A172 (cell line): ENCODE data around the gene OSBPL10. TPM values are rescaled to one million over a fixed set of nuclear protein-coding genes. Genes with fewer than 3 reads are reported as not detected.
"Not testable (repeated sequence)": the region's sequence is repeated elsewhere in the genome, so short reads cannot be mapped to it uniquely, and the experiment has no call there.

Experiments used
- DNase-seq: peaks from one replicate; pipeline ENCODE4 v3.0.0-alpha.2; 2015; ENCODE audit warnings: low spot score
- total RNA-seq: library from RNA; depleted of rRNA; stranded (reverse); fragments of >200 nt; shearing (Covaris generic); gene quantifications from 2 replicates; pipeline ENCODE4 v1.2.3, GENCODE V29; 2014

Gene OSBPL10
- total RNA-seq, 1 experiment from 2014 or later = 24.2 TPM

DNA sequence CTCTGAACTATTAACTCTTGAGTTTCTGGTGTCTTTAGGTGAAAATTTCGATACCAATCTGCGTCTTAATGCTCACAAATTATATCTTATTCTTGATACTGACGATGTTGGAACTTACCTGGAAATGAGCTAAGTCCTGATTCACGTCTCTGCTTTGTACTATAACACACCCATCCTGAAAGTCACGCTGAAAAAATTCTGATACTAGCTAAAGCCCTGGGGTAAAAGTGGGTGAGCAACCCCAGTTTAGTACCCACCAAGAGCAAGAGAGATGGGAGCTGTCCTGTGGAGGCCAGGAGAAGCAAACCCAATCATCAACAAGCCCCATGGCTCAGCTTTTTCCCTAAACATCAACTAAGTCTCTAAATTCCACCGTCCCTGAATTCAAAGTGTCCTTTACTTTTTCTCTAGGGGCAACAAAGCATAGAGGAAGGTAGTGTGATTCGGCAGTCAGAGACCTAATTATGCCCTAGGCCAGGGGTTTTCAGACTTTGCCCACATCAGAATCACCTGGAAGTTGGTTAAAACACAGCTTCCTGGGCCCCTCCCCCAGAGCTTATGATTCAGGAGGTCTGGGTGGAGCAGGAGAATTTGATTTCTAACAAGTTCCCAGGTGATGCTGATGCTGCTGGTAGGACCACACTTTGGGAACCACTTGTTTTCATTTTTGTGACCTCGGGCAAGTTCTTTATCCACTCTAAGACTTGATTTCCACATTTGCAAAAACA is 90.2 kb downstream of the OSBPL10 start:
- DNase-seq = no peak

DNA sequence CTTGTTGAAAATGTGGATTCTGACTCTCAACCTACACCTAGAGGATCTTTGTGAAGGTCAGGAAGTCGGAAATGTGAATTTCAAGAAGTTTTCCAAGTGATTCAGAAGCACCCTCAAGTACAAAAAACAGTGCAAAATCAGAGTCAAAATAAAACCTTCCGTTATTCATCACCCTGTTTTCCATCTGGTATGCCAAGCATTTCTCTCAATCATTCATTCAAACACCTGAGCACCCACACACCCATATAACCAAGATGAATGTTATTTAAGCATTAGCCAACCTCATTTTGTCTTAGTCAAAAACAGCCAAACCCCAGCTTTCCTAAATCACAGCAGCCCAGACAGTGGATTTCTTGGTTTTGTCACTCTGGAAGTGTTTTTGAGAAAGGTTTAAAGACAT is 91.1 kb downstream of the OSBPL10 start:
- DNase-seq = no peak

DNA sequence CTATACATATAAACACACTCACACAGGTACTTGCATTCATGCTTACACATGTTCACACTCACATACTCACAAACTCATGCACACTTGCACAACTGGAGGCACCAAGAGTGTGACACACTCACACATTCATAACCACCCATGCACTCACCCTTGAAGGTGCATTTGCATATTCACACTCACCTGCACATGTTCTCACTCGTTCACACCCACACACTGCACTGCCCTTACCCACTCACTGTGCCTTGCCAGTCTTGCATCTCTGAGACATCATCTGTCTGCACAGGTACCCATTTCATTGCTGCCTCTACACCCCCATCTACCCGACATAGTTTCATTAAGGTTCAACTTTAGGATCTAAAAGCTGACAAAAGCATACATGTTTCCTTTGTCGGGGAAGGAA is 95.8 kb downstream of the OSBPL10 start:
- DNase-seq = no peak

DNA sequence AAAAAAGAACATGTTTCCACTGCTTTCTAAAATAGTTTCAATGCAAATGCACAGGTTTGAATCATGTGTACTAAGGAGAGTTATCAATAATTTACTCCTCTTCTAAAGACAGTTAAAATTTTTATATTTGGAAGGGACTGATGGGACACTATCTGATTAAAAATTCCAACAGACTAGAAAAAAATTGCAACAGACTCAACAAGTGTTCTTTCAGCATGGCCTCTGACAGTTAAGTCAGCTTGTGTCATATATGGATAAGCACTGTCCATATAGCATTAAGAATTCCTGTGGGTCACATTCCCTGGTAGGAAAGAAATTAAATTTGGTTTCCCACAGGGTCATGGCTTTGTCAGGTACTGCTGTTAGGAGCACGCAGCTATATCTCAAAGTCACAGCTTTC is 96.8 kb downstream of the OSBPL10 start:
- no peak for DNase-seq

DNA sequence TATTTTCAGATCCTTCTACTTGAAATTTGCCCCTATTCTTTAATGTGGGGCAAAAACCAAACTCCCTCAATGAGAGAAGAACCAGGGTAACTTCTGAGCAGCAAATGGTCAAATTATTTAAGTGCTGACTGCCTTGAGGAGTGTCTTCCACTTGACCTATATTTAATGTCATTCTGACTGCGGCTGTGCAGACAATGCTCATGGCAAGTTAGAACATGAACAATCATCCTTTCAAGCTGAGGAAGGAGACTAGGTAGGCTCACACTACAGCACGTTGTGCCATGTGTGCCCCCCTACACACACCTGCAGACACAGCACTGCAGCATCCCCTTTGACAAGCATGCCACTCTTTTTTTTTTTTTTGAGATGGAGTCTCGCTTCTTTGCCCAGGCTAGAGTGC is 98.2 kb downstream of the OSBPL10 start:
- no peak for DNase-seq

DNA sequence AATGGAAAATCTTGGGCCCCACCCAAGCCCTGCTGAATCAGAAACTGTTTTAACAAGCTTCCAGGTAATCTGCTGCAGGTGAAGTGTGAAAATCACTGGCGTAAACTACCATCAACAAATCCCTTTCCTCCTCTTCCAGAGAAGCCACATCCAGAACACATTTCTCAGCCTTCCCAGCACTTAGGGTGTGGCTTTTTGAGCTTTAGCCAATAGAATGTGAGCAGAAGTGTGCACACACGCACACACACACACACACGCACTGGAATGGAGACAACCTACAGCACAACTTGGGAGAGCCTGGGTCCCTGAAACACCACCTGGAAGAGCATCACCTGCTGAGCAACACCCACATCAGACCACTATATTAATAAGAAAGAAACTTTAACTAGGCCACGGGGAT is 98.6 kb downstream of the OSBPL10 start:
- DNase-seq = no peak

DNA sequence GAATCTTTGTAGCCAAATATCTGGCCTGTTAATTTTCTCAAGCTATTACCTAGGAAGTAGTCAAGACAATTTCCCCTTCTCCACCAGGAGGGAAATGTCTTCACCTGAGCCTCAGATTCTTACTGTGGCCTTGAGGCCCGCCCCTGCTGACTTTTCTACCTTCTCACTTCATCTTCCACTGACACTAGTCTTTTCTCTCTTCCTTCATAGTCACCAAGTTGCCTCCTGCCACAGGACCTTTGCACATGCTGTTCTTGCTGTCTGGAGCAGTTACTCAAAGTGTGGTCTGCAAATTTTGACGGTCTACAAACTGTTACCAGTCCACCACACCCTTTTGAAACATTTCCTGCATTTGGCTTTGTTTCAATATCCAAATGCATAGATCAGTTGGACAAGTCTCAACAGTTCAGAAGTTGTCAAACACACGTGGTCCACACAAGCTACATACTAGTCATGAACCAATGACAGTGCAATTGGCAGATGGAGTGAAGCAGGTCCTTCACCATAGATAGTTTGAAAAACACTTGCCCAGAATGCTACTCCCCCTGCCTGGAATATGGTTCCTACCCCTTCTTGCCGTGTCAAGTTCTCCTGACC is 100.5 kb downstream of the OSBPL10 start:
- no peak for DNase-seq

DNA sequence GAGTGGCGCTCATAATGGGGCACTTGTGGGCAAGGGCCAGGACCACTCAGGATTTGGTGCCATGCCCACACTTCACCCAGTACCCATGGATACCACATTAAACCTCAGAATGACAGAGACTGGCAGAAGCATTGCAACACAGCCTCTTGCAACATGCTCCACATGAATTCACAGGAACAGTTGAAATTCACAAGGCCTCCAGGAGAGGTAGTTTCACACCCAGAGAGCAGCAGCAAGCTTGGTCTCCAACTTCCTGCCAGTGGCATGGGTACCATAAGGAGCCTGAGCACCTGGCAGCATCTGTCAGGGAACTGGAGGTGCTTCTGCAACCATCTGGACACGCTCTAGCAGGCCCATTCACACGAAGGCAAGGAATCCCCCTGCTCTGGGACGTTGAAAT is 101.0 kb downstream of the OSBPL10 start:
- no peak for DNase-seq

DNA sequence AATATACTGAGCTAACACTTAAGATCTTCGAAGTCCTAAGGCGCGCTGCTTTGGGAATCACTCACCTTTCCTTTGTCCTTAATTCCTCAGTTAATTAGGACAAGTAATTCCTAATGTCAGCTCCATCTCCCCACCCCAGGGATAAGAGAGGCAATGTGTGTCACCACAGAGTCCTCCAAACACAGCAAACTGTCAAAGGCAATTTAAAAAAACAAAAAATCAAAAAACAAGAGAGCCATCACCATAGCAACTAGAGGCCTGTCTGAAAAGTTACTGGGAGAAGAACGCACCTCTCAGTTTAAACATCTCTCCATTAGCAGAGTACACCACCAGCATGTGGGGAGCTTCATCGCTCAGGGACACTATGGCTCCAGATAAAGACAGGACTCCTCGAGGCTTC is 101.7 kb downstream of the OSBPL10 start:
- no peak for DNase-seq

DNA sequence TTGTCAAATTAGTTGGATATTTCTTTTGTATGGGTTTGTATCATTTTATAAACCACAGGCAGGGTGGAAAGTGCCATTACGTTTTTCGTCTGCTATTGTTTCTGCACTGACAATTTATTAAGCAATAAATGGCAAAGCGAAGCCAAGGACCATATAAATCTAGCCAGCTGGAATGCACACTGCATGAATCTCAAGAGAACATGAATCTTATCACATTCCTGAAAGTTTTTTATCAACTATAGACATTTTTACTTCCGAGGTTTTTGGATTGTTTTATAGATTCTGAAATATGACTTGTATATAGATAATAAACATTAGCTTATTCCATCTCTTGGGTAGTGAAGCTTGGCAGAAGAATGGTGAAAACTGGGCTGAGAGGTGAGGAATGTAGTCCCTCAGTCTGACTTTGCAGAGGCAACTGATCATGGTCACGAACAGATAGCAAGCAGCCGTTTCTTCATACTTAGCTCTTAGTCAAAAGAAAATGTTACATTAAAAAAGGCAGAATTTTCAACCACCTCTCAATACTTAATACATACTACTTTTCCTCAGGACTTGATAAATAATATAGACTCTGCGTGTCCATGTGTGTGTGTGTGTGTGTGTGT is 102.7 kb downstream of the OSBPL10 start:
- DNase-seq = no peak

DNA sequence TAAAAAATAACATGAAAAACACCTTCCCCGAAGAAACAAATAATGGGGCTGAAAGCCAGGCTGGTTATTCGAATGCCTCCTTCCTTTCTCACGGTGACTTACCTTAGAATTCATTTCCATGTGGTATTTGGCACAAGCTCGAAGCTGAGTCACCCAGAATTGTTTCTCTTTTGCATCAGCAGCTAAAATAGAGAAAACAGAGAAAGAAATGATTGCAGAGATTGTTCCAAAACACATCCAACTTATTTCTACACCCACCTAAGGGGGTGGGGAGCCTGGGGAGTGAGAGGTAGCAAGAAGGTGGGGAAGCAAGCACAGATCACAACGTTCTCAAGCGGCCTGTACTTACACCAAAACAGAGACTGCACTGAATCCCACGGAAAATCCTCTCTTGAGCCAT is 104.7 kb downstream of the OSBPL10 start:
- DNase-seq = peak; percentile 60

DNA sequence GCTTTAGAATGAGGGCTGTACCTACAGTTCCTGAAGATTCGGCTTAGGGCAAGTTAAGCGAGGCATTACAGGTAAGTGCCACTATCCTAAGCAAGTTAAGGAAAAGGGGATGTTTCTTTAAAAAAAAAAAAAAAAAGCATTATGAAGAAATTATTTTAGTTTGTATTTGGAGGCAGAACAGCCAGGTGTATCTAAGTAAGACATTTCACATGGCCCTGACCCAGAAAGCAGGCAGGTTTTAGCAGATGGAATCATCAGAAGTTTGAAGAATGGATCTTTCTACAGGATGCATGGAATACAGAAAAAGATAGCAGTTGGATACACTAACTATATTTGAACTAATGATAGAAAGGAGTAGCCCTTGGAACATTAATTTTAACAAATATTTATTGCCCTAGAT is 105.6 kb downstream of the OSBPL10 start:
- DNase-seq = no peak

DNA sequence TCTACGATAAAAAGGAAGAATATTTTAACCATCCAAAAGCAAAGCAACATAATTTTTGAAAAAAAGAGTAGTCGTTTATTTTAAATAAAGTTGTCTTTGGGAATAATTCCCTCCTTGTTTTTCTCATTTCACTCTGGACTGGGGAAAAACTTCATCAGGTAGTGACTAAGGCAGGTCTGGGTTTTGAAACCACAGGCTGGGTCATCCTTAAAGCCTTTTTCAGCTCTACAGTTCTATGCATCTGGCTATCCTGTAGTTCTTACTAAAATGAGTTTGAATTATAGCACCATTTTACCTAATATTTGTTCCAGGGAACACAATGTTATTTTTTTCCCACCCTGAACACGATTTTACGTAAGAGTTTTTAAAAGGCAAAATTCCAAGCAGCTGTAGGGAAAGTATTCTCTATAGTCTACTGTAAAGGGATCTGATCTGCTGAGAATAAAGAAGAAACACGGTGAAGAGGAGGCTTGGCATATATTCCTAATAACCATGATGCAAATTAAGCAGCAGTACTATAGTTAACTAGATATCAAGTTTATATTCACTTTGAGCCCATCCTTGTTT is 107.7 kb downstream of the OSBPL10 start:
- no peak for DNase-seq

DNA sequence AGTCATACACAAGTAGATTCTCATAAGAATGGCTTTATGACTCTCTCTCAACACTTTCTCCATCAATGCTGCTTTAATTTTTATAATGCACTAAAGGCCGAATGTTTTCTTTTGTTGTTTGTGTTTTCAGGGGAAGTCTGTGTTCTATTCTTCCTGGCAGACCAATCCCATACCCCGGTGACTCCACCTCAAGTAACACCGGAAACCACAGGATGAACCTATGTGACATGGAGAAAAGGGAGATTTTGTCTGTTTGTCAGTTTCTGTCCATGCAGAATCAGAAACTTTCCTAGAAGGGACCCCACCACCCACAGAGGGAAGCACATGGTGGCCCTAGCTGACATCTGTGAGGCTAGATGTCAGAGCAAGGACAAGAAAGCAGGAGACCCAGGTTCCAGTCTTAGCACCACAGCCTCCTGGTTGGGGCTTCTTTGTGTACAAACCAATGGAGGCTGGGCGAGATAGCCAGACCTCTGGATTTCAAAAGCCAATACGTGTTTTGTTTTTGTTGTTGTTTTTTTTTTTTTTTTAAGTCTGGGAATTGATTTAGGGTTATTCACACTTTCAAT is 109.0 kb downstream of the OSBPL10 start:
- no peak for DNase-seq

DNA sequence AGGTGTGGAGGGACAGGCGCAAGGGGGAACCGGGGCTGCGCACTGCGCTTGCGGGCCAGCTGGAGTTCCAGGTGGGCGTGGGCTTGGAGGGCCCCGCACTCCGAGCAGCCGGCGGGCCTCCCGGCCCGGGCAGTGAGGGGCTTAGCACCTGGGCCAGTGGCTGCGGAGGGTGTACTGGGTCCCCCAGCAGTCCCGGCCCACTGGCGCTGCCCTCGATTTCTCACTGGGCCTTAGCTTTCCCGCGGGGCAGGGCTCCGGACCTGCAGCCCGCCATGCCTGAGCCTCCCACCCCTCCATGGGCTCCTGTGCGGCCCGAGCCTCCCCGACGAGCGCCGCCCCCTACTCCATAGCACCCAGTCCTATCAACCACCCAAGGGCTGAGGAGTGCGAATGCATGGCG is 111.0 kb downstream of the OSBPL10 start:
- not testable (repeated sequence) for DNase-seq

DNA sequence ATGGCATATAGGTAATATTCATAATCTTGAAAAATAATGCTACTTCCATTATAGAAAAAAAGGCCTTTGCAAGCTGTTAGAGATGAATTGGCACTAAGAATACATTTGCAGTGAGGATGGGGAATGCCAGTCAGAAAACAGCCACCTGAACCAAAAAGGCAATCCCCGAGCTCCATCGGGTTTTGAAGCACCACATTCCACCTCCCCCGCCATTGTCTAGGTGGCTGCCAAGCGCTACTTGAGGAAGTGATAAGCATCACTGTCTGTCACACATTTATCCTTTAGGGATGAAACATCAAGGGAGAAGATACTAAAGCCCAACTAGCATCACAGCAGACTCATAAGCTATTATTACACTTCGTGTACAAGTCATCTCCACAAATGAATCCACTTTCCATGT is 112.8 kb downstream of the OSBPL10 start:
- DNase-seq = no peak

DNA sequence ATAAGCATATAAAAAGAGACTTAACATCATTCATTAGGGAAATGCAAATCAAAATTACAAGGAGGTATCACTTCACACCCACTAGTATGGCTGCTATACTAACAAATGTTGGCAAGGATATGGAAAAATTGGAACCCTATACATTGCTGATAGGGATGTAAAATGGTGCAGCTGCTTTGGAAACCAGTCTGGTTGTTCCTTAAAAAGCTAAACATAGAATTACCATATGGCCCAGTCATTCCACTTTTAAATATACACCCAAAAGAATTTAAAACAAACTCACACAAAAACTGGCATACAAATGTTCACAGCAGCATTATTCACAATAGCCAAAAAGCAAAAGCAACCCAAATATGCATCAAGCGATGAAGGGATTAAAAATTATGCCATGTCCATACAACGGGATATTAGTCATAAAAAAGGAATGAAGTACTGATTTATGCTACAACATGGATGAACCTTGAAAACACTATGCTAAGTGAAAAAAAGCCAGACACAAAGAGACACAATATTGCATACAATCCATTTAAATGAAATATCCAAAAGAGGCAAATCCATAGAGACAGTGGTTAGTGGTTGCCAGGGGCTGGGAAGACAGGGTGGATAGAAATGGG is 118.3 kb downstream of the OSBPL10 start:
- DNase-seq = peak; percentile 13

DNA sequence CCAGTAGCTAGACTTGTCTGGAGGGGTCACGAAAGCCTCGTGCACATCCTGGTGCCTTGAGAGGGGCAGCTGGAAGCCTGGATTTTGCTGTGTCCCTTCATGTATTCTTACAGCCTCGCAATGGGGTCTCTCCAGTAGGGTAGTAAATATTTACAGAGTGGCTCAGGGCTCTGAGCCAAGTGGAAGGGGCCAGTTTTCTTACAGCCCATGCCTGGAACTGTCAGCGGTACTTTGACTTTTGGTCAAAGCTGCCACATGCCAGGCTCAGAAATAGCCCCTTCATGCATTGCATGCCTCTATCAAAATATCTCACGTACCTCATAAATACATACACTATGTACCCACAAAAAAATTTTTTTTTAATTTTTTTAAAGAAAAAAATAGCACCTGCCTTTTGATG is 119.2 kb downstream of the OSBPL10 start:
- DNase-seq = no peak

DNA sequence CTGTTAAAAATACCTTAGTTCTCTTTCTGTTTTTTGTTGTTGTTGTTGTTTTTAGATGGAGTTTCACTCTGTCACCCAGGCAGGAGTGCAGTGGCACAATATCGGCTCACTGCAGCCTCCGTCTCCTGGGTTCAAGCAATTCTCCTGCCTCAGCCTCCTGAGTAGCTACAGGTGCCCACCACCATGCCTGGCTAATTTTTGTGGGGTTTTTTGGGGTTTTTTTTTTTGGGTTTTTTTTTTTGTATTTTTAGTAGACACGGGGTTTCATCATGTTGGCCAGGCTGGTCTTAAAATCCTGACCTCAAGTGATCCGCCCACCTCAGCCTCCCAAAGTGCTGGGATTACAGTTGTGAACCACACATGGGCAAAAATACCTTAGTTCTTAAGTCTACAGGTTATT is 120.4 kb downstream of the OSBPL10 start:
- DNase-seq = not testable (repeated sequence)

DNA sequence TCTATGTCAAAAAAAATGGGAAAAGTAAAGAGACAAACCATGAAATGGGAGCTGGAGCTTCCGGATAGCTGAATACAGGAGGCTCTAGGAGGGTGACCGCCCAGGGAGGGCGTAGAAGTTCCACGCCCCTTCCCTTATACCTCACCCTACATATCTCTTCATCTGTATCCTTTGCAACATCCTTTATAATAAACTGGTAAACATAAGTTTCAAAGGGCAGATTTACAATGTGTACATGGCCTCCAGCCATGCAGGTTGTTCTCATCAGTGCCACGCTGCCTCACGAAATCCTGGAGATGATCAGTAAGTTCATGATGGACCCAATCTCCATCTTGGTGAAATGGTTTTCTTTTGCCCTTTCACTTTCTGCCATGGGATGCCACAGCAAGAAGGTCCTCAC is 121.8 kb downstream of the OSBPL10 start:
- no peak for DNase-seq

DNA sequence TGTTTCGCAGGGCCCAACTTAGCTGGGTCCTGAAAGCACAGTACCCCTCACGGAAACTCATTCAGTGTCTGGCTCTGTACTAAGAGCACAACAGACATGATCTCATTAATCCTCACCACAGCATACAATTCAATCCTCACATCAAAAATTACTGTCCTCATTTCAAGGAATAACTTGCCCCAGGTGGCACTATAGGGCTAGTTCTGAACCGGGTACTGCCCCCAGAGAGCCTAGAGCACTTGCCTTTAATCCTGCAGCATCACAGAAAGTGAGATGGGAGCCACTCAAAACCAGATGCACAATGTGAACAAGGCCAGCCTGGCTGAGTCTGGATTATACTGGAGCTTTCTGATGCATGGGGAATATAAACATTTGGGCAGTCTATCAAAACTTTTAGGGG is 122.6 kb downstream of the OSBPL10 start:
- no peak for DNase-seq

DNA sequence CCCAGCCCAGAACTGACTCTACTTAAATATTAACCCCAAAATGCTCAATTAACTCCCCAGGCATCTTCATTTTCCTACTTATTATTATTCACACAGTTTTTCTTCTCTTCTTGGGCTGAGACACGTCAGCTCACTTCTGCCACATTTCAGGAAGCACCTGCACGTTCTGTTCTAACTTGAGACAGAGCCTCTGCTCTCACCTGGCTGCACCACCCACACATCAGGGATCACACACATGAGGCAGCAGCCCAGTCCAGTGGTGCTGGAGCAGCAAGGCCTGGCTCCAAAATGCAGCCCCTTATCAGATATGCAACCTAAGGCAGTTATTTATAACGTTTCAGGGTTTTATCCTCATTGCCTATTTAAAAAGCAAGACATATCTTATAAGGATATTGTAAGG is 127.5 kb downstream of the OSBPL10 start:
- DNase-seq = no peak
